HCT116 (cell line): ENCODE data around the gene SNX10.

Experiments
- RAD21 ChIP-seq: IDR thresholded peaks from 2 replicates; pipeline ENCODE4 v1.6.1; 2012; ENCODE audit warnings: low read depth, mild to moderate bottlenecking
- REST ChIP-seq: IDR thresholded peaks from 2 replicates; pipeline ENCODE4 v1.6.1; 2012; ENCODE audit warnings: low read depth
- YY1 ChIP-seq: IDR thresholded peaks from 2 replicates; pipeline ENCODE4 v1.6.1; 2011; ENCODE audit warnings: low read length, low read depth, moderate library complexity, mild to moderate bottlenecking; ENCODE audit not compliant: insufficient replicate concordance; ENCODE audit errors: extremely low read depth
- ZNF274 ChIP-seq: fragments of 200-500 bp; sonication (Bioruptor generic); IDR thresholded peaks from 2 replicates; pipeline ENCODE4 v1.6.1; 2014; ENCODE audit warnings: mild to moderate bottlenecking, low read depth, low read length, inconsistent platforms

GRCh38 chr7:26399736-26400135 is 108.1 kb downstream of the SNX10 start:
- no peak for TF ChIP-seq REST
- TF ChIP-seq YY1: no peak
- TF ChIP-seq ZNF274: no peak
- no peak for TF ChIP-seq RAD21
